Caki2 (cell line): Measurements from ENCODE around the gene ZNF865. TPM values are rescaled to one million over a fixed set of nuclear protein-coding genes. Genes with fewer than 3 reads are reported as not detected.
A peak's percentile ranks its signal among the peaks of the same experiment; 100 is the strongest.

Source experiments
- DNase-seq: peaks from one replicate; pipeline ENCODE4 v3.0.0-alpha.2; 2015; ENCODE audit warnings: low read depth
- in situ Hi-C: cut with HindIII; loops from 2 replicates; pipeline ENCODE4 v1.10.0; 2016; ENCODE audit warnings: low sequenced_read_pairs, low pct_unique_long_range_greater_than_20kb, mixed read lengths
- total RNA-seq: library from RNA; depleted of rRNA; stranded (reverse); fragments of >200 nt; shearing (Covaris generic); gene quantifications from 2 replicates; pipeline ENCODE4 v1.2.3, GENCODE V29; 2014; ENCODE audit warnings: low replicate concordance

ZNF865 gene
- total RNA-seq, 1 experiment from 2014 or later: 1.7 TPM

GRCh38 chr19:55584871-55585270, 20.6 kb upstream of the ZNF865 start:
- DNase-seq: no peak
- in situ Hi-C loops: no loop called here

GRCh38 chr19:55585658-55586339, 19.6 kb upstream of the ZNF865 start:
- in situ Hi-C loops: no loop called here
- DNase-seq: peak; percentile 75

- in situ Hi-C loops: no loop called here
- peak; percentile 99 for DNase-seq
Measured at GRCh38 chr19:55586976-55587668, 18.3 kb upstream of the ZNF865 start.

GRCh38 chr19:55588738-55589137, 16.7 kb upstream of the ZNF865 start:
- DNase-seq: no peak
- in situ Hi-C loops: no loop called here

- in situ Hi-C loops: no loop called here
- no peak for DNase-seq
Measured at GRCh38 chr19:55590109-55590508, 15.3 kb upstream of the ZNF865 start.

GRCh38 chr19:55590617-55591016, 14.8 kb upstream of the ZNF865 start:
- DNase-seq: peak; percentile 46
- in situ Hi-C loops: no loop called here

- in situ Hi-C loops: no loop called here
- DNase-seq: no peak
Measured at GRCh38 chr19:55591555-55591954, 13.9 kb upstream of the ZNF865 start.

- in situ Hi-C loops: no loop called here
- DNase-seq: no peak
Measured at GRCh38 chr19:55592391-55593090, 12.9 kb upstream of the ZNF865 start.

- DNase-seq: no peak
- in situ Hi-C loops: no loop called here
Measured at GRCh38 chr19:55593096-55593772, 12.2 kb upstream of the ZNF865 start.

- DNase-seq: no peak
- in situ Hi-C loops: no loop called here
Measured at GRCh38 chr19:55594996-55595545, 10.4 kb upstream of the ZNF865 start.

- in situ Hi-C loops: no loop called here
- DNase-seq: no peak
Measured at GRCh38 chr19:55596304-55596703, 9.1 kb upstream of the ZNF865 start.

- in situ Hi-C loops: no loop called here
- DNase-seq: no peak
Measured at GRCh38 chr19:55597501-55597921, 7.9 kb upstream of the ZNF865 start.

GRCh38 chr19:55598034-55598433, 7.4 kb upstream of the ZNF865 start:
- in situ Hi-C loops: no loop called here
- no peak for DNase-seq

- peak; percentile 99 for DNase-seq
- in situ Hi-C loops: no loop called here
Measured at GRCh38 chr19:55598719-55599467, 6.6 kb upstream of the ZNF865 start.

- peak; percentile 100 for DNase-seq
- in situ Hi-C loops: no loop called here
Measured at GRCh38 chr19:55599468-55599841, 6.0 kb upstream of the ZNF865 start, which contains the start of gene FIZ1. Gene FIZ1 (minus strand): TSS chr19:55599517. CDS start chr19:55597865, 1,652 bp downstream.

- DNase-seq: no peak
- in situ Hi-C loops: no loop called here
Measured at GRCh38 chr19:55599842-55600661, 5.4 kb upstream of the ZNF865 start, which contains the start of gene ZNF524. Gene ZNF524 (plus strand): TSS chr19:55600288. CDS start chr19:55602113, 1,825 bp downstream.

GRCh38 chr19:55600662-55601028, 4.8 kb upstream of the ZNF865 start:
- no peak for DNase-seq
- in situ Hi-C loops: no loop called here
